ENCODE results near the gene VPREB1.
A peak's percentile ranks its signal among the peaks of the same experiment; 100 is the strongest.
"Not testable (repeated sequence)": the region's sequence is repeated elsewhere in the genome, so short reads cannot be mapped to it uniquely, and the experiment has no call there.

Gene VPREB1

DNA sequence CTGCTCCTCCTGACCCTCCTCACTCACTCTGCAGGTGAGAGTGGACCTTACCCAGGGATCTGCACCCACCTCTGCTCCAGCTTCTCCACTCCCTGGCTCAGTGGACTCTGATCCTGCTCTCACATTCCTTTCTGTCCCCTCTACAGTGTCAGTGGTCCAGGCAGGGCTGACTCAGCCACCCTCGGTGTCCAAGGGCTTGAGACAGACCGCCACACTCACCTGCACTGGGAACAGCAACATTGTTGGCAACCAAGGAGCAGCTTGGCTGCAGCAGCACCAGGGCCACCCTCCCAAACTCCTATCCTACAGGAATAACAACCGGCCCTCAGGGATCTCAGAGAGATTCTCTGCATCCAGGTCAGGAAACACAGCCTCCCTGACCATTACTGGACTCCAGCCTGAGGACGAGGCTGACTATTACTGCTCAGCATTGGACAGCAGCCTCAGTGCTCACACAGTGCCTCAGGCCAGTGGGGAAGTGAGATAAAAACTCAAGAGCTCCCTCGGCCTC is 29.7 kb upstream of the VPREB1 start:
- DNase-seq = no peak

DNA sequence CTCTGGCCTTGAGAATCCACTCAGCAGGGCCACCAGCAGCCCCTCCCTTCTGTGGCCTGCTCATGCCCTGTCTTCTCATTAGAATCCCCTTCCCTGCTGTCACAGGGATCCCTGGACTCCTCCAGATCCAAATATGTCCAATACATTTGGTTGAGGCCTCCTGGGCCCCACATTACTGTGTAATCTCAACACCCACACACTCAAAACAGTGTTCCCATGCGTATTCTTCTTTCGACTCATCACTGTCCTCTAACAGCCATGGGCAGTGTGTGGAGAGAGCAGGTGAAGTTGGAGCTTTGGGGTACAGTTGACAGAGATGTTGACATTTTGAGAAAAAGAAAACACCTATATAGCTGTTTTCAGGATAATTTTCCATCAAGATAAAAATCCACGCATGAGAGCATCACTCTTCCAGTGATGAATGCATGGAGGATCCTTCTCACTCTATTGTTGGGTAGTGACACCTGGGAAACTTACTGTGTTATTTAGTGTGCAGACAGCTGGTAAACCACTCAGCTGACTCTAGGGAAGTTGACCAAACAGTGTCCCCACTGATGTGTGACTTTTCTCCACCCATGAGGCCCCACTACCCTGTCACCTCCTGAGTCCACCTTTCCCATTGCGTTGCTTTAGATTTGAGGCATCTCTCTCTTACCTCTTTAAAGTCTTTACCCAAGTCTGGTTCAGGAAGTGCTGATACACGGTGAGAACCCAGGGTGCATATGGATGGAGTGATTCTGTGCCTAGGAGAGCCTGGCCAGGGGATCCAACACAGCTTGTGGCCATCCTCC is 28.7 kb upstream of the VPREB1 start:
- no peak for DNase-seq

DNA sequence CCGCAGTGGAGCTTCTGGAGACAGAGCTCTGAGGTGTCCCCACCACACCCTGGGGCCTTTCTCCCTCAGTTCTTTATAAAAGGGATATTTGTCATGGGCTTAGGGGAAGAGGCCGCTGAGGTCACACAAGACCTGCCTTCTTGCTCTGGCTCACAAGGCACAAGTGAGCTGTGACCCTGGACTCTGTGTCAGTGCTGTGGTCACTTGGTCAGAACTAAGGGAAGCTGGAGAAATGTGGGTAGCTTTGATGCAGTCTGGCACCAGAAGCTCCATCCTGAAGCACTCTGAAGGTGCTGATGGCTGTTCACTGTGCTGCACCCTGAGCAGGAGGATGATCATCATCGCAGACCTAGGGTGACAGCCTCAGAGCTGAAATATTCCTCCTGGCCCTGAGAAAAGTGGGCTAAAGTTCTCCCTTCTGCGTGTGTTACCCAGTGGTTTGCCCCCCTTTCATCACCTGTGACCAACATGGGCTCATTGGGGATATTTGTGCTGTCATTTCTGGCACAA is 28.1 kb upstream of the VPREB1 start:
- DNase-seq = no peak

DNA sequence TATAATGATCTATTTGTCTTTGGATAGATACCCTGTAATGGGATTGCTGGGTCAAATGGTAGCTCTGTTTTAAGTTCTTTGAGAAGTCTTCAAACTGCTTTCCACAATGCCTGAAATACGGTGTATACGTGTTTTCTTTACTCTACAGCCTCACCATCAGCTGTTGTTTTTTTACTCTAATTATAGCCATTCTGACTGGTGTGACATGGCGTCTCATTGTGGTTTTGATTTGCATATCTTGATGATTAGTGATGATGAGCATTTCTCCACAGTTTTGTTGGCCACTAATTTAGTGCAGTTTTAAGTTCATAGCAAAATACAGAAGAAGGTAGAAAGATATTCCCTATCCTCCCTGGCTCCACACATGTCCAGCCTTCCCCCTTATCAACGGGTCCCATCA is 26.3 kb upstream of the VPREB1 start:
- DNase-seq = no peak

DNA sequence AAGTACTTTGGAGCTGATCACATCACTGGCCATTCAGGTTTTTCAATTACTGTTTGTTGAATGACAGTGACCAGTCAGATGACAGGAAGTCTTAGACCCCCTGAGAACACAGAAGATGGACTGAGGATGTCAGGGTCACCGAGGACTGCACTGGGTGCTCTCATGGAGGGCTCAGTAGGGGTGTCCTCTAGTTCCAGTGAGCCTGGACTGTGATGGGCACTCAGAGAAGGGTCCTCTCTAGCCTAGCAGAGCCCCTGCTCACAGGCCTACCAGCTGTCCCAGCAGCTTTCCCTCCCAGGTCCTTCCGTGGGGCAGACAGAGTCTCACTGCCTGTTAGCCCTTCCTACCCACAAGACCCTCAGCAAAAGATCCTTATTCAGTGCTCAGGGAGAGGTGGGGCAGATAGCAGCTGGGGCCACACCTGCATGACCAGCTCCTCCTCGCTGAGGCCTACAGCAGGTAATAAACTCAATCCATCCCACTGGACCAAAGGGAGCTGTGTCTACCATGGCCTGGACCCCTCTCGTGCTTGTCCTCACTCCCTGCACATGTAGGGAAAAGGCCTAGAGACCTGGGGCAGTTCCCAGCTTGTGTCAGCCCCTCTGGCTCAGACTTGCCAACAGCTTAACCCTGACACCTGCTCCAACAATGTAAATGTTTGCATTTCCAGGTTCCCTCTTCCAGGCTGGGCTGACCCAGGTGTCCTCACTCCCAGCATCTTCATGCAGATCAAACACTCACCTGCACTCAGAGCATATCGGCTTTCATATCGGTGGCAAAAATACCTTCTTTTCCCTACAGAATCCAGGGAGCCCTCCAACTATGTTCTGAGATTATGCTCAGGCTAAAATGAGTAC is 25.2 kb upstream of the VPREB1 start:
- DNase-seq = no peak

DNA sequence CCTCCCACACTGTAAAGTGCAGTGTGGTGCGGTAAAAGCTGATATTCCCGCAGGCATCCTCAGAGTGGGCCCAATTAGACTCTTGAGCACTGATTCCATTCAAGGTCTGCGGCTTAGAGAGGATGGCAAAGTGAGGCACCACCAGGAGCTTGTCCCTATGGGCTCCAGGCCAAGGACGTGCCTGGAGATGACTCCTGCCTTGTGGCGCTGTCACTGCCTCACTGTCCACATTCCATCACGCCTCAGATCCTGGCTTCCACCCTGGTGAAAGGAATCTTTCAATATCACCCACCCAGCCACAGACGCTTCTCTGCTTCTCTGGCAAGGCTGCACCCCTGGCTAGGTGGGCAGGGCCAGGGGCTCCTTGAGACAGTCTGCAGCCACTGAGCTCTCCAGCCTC is 23.5 kb upstream of the VPREB1 start:
- not testable (repeated sequence) for DNase-seq

DNA sequence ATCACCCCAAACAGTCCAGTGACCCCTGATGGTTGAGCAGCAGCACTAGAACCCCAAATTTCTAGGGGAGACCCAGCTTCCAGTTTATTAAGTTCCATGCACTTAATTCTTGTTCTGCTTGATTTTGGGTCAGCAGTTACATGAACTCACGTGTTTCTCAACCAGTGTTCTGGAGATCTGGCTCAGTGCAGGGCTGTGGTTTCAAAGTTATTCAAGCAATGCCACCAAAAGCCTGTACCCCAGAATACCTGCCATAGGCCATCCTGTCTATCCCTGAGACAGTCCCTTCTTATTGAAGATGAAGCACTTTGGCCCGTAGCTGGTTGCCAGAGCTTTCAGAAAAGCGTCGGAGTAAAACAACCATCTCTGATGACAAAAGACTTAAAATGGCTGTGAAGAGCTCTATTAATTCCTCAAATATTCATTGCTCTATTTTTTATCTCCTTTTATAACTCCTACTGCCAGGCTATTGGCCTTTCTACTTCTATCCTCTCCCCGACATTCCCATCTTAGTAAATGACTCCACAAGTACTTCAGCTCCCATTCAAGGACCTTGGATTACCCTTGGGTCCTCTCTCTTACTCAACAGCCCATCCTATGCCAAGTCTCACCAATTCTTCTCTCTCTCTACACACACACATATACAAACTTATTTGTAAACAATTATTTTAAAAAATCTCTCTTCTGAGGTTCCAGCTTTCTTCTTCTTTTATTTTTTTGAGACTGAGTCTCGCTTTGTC is 18.0 kb upstream of the VPREB1 start:
- DNase-seq = no peak

DNA sequence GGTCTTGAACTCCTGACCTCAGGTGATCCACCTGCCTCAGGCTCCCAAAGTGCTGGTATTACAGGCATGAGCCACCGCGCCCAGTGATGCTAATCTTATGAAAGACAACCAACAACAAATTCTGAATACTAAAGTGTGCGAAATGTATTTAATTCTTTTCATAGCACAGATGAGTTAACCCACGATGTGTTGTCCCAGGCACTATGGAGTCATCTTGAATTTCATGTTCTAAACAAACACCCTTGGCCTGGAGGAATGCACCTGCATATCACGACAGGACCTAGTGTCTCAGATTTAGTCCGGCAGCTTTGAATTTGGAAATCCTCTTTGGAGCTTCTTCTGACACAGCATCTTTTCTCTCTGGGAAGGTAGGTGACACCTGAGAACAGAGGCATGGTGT is 16.2 kb upstream of the VPREB1 start:
- DNase-seq = no peak

DNA sequence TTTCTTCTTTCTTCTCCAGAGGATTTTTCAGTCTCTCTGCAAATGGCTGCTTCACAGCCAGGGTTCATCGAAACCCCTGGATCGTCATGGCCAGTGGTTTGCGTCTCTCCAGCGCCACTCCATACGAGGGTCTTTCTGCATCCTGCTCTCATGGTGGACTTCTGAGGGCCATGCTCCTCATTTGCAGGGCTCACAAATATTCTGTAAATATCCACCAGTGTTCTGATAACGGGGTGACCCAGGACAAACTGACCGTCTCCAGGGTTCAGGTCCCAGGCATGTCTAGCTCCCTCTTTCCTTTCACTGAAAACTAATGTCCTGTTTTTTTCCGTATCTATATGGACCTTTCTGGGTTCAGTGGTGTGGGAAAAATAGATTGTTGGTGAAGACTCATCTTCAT is 15.7 kb upstream of the VPREB1 start:
- no peak for DNase-seq

DNA sequence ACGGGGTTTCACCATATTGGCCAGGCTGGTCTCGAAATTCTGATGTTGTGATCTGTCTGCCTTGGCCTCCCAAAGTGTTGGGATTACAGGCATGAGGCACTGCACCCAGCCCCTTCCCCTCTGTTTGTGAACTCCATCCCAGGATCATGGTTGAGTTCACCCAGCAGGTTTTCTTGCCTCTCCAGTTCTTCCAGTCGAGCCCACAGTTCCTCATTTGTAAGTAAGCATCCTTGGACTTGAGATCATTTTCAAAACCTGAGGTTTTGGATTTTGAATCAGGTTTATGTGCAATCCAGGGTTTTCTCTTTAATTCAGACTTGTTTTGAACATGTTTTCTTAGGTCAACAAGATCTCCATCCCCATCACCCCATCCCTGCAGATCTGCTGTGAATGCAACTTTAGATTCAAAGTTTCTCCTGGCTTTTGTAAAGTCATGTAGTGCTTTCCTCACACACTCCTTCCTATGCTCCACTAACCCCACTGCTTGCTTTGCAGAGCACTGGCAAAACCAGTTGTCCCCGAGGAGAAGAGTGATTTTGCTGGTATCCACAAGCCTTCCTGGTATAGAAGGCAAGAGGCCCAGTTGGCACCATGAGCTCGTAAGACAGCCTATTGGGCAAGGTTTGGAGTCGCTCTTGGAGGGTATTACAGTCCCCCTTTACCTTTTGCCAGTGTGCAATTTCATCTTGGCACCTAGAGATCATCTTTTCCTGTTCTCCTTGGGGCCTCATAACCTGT is 14.7 kb upstream of the VPREB1 start:
- DNase-seq = no peak

DNA sequence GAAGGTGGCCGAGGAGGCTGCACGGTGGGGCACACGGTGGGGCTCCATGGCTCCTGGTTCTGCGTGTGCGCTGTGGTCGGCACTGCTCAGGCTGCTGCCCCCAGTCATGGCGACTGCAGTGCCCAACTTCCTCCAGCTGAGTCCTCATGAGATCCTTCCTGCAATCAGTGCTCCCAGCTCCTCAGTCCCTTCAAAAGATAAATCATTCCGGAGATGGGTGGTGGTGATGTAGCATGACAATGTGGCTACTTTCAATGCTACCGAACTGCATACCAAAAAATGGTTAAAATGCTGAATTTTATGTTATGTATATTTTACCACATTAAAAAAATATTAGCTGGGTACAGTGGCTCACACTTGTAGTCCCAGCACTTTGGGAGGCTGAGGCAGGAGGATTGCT is 14.1 kb upstream of the VPREB1 start:
- DNase-seq = no peak

DNA sequence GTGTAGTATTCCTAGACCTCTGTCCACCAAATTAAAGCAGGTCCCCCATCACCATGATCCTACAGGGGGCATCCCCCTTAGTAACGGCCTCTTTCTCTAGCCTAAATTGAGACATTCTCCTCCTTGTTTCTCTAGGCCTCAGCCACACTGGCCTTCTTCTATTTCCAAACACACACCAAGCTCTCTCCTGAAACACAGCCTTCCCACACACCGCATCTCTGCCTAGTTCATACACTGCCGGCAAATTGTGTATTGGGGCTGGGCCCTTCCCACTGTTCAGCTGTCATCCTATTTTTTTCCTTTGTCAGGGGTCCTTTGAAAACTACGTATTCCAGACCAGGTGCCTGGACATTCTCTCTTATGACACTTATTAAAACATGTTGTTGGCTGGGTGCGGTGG is 11.5 kb upstream of the VPREB1 start:
- no peak for DNase-seq

DNA sequence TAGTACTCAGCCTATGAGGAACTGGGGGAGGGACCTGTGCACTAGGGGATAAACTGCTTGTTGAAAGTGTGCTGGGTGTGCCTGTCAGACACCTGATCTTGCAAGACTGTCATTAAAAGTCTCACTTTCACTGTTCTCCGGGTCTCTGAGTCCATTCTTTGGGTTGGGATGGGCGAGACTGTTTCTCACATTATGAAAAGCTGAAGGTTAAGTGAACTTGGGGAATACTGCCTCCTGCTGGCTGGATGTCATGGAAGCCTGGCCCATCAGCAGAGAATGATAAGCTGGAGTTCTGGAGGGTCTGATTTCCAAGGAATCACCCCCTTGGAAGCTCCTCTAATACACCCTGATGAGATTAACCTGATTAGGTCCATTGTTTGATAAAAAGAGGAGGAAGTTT is 9.0 kb upstream of the VPREB1 start:
- peak; percentile 37 for DNase-seq

DNA sequence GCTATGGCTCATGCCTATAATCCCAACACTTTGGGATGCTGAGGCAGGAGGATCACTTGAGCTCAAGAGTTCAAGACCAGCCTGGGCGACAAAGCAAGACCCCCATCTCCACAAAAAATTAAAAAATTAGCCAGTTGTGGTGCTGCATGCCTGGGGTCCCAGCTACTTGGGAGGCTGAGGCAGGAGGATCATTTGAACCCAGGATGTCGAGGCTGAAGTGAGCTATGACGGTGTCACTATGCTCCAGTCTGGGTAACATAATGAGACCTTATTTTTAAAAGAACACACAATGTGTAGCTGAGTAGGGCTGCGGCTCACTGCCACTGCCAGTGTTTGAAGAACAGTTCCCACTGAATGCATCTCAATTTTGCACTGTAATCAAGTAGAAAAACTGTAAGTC is 7.1 kb upstream of the VPREB1 start:
- DNase-seq = no peak

DNA sequence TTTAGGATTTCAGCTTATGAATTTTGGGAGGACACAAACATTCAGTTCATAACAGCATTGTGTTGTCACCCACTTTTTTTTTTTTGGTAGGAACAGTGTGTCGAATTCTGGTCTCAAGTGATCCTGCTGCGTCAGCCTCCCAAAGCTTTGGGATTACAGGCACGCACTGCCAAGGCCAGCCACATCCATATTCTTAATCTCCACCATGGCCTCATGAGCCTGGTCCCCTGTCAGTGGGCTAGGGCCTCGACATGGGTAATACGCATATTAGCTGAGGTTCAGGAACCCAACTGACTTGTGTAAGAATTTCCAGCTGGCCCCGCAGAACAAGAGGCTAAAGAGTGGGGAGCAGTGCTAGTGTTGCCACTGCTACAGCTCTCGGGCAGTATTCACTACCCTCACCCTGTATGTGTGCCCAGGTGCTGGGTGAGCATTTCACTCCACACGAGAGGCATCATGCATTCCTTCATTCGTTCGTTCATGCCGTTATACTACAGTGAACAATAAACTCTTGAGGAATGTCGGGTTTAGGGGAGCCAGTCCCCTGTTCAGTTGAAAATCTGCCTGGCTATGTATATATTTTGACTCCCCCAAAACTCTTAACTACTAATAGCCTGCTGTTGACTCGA is 5.2 kb upstream of the VPREB1 start:
- DNase-seq = no peak

DNA sequence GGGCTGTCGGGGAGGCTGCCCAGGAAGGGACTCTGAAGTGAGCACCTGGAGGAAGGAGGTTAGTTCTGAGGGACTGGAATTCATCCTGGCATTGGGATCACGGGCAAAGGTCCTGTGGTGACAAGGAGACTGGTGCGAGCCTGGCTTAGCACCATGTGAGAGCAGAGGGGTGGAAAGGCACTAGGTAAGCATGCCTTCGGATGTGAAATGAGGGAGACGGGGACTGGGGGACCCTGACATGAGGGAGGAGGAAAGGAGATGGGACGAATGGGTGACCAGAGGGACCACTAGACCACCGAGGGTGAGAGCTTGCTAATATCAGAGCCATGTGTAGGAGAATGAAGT is 3.1 kb upstream of the VPREB1 start:
- no peak for DNase-seq

DNA sequence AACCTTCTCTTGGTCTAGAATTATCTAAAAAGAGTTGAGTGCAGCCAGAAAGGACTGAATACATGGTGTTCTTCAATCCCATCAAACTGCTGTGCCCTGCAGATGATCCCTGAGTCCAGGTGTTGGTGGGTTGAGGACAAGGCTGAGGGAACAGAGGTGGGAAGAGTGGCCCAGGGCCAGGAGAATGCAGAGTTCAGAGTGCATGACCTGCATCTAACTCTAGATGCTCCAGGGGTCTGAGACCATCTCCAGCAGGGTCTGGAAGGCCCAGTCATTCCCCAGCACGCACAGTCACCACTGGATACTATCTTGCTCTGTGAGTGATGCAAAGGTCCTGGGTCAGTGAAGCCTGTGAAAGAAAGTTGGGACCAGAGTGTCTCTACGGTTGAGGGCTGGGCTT is 2.1 kb upstream of the VPREB1 start:
- DNase-seq = no peak

DNA sequence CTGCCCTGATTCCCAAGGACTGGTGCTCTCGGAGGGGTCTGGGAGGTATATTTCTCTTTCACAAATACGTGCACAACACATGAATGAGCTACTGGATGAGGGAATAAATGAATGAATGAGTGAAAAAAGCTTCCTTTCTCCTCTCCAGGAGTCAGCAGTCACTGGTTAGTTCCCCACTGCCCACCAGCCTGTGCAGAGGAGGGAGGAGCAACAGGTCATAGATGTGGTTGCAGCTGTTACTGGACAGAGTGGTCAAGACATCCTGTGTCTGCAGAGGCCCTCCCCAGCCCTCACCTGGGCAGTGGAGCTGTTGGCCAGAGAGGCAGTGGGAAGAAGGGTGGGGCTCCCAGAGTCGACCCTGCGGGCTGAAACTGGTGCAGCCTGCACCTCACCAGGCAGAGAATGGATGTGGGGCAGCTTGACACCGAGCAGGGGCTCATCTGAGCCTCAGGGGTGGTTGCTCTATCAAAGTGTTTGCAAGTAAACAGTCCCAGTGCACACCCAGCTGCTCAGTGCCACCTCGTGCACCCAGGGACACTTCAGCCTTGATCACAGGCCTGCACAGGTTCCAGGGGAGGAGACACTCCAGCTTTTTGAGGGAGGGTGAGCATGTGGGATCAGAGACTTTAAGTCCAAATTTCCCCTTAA is 1.4 kb upstream of the VPREB1 start:
- DNase-seq = no peak

DNA sequence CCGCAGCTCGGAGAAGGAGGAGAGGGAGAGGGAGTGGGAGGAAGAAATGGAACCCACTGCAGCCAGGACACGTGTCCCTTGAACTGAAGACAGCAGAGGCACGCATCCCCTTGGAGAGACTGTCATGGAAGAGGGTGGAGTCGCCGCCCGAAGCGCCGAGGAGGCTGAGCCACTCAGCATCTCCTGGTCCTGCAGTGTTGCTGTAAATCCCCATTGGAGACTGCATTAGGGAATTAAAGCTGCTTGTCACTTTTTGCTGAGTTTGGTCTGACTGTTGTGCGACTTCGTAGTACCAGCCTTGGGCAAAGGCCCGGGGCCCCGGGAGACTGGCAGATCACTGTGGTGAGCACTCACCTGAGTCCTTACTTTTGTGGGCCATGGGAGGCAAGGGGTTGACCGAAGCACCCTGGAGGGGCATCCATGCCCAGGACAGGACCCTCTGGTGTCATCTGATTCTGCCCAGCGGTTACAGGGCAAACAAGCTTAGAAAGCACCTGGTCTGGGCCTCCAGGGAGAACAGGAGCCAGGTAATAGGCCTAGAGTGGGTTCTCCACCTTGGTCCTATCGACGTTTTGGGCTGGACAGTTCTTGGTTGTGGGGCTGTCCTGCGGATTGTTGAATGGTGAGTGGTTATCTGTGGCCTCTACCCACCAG is 797 bp downstream of the VPREB1 start:
- no peak for DNase-seq

DNA sequence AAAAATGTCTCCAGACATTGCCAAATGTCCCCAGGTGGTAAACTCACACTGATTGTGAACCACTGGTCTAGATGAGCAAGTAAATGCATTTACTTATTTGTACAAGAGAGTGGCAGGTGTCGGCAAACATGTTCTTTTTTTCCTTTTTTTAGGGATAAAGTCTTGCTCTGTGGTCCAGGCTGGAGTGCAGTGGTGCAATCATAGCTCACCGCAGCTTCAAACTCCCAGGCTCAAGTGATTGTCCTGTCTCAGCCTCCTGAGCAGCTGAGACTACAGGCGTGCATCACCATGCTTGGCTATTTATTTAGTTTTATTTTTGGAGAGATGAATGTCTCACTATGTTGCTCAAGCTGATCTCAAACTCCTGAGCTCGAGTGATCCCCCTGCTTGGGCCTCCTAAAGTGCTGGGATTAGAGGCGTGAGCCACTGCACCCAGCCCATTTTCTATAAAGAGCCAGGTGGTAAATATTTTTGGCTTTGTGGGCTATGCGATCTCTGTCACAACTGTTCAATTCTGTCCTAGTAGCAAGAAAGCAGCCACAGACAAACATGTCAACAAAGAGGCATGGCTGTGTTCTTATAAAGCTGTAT is 1.4 kb downstream of the VPREB1 start:
- DNase-seq = no peak

DNA sequence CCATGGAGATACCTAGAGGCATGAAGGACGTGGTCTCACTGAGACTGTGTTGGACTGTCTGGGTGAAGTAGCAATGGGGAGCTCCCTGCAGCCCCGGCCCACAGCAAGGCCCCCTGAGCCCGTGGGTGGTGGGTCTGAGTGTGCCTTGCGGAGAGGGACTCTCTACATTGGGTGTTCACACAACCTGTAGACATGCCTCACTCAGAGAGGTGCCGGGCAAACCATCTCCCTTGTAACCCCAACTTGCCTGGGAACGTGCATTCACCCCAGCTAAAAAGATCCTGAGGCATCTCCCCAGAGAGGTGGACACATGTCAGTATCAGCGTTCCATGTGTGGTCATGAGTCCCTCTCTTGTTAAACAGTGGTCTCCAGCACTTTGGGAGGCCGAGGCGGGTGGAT is 2.1 kb downstream of the VPREB1 start:
- no peak for DNase-seq
